Ovary (tissue), 3 donors: Measurements from ENCODE around the gene MT1F.

Experiments used
- CTCF ChIP-seq, 3 donors: fragments of 450-650 bp in 2 of 3; fragments of 200-600 bp in 1 of 3; IDR thresholded peaks; one replicate each; pipeline versions ENCODE4 v1.5.1 to v1.8.0; 2016 to 2022; ENCODE audit warnings: antibody characterized with exemption in 3 of 3, mild to moderate bottlenecking in 1 of 3
- EP300 ChIP-seq: sonication (generic); formaldehyde crosslinking; IDR thresholded peaks from one replicate; pipeline ENCODE4 v1.6.1; 2017; ENCODE audit warnings: antibody characterized with exemption
- POLR2A ChIP-seq: fragments of 450-650 bp; IDR thresholded peaks from one replicate; pipeline ENCODE4 v1.6.1; 2017; ENCODE audit warnings: antibody characterized with exemption, mild to moderate bottlenecking, moderate library complexity
- donor health status: DM: no; HTN: no; CAD: no.

DNA sequence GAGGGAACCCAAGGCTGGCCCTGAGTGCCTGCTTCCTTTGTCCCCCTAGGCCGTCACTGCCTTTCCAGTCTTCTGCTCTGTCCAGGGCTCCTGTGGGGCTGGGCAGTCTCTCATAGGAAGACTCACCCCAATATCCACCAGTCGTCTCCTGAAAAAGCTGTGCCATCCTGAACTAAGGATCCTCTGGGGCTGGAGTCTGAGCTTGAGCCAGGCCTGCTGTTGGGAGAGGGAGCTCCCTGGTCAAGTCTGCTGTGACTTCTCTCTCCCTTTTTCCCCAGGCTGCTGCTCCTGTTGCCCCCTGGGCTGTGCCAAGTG lies 12.8 kb downstream of the MT1F start:
- TF ChIP-seq CTCF (IDR thresholded peaks at IDR 0.05), result no peak
- TF ChIP-seq POLR2A, result no peak
- no peak for TF ChIP-seq EP300
